ENCODE data around the gene EXO1.

DNA sequence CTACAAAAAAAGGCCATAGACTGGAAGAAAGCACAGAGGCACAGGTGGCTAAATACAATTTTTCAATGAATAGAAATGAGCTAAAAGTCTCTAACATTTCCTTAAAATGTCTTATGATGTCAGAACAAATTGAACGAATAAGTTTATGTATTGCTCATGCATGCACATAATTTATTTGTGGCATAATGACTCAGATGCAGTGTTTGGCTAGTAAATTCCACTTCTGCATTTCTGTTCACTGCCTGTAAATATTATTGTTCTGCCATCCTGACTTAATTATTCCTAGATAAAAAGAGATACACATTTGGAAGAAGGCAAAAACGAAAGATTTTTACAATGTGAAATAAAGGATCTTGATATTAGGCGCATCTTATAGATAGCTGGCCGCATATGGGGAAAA is 26.6 kb upstream of the EXO1 start:
- TF ChIP-seq, protein P1, sequence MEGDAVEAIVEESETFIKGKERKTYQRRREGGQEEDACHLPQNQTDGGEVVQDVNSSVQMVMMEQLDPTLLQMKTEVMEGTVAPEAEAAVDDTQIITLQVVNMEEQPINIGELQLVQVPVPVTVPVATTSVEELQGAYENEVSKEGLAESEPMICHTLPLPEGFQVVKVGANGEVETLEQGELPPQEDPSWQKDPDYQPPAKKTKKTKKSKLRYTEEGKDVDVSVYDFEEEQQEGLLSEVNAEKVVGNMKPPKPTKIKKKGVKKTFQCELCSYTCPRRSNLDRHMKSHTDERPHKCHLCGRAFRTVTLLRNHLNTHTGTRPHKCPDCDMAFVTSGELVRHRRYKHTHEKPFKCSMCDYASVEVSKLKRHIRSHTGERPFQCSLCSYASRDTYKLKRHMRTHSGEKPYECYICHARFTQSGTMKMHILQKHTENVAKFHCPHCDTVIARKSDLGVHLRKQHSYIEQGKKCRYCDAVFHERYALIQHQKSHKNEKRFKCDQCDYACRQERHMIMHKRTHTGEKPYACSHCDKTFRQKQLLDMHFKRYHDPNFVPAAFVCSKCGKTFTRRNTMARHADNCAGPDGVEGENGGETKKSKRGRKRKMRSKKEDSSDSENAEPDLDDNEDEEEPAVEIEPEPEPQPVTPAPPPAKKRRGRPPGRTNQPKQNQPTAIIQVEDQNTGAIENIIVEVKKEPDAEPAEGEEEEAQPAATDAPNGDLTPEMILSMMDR (IDR thresholded peaks at IDR 0.05): no peak
- TF ChIP-seq REST (IDR thresholded peaks at IDR 0.05; ENCODE audit: low read depth, low read length): no peak
- TF ChIP-seq RFX5 (IDR thresholded peaks at IDR 0.05; ENCODE audit: low read length): no peak
- no peak for TF ChIP-seq TEAD4 (IDR thresholded peaks at IDR 0.05; ENCODE audit: borderline replicate concordance, insufficient read depth)

All from SK-N-SH (cell line).